RWPE2 (cell line): ENCODE data around the gene MYCBPAP.

Source experiments
- ATAC-seq: fragments of 200-7000 bp; cut with Tn5 transposase; 3 replicates; pipeline ENCODE4 v1.9.1; 2021; ENCODE audit warnings: low read depth
- DNase-seq: peaks from one replicate; pipeline ENCODE4 v3.0.0-alpha.2; 2020; ENCODE audit warnings: low spot score
- H3K27ac ChIP-seq: fragments of 450-650 bp; 2 replicates; pipeline ENCODE4 v1.5.1; 2017; ENCODE audit warnings: mild to moderate bottlenecking; ENCODE audit not compliant: poor library complexity, severe bottlenecking
- H3K27me3 ChIP-seq: fragments of 250-450 bp; sonication (Bioruptor Pico); 2 replicates; pipeline ENCODE4 v1.5.1; 2021; ENCODE audit warnings: mild to moderate bottlenecking, moderate library complexity; ENCODE audit not compliant: insufficient read depth, poor library complexity, severe bottlenecking
- H3K36me3 ChIP-seq: fragments of 250-450 bp; sonication (Bioruptor Pico); 2 replicates; pipeline ENCODE4 v1.5.1; 2020; ENCODE audit warnings: low read depth, mild to moderate bottlenecking, moderate library complexity
- H3K4me1 ChIP-seq: fragments of 250-450 bp; sonication (Bioruptor Pico); 2 replicates; pipeline ENCODE4 v1.5.1; 2021; ENCODE audit warnings: mild to moderate bottlenecking, moderate library complexity; ENCODE audit not compliant: insufficient read depth, poor library complexity, severe bottlenecking
- H3K4me3 ChIP-seq: fragments of 250-450 bp; sonication (Bioruptor Pico); 2 replicates; pipeline ENCODE4 v1.5.1; 2021; ENCODE audit warnings: mild to moderate bottlenecking, moderate library complexity; ENCODE audit not compliant: severe bottlenecking
- H3K9me3 ChIP-seq: fragments of 250-450 bp; sonication (Bioruptor Pico); 2 replicates; pipeline ENCODE4 v1.5.1; 2021; ENCODE audit warnings: mild to moderate bottlenecking, moderate library complexity; ENCODE audit not compliant: severe bottlenecking
- TF ChIP-seq, protein P1 (sequence below): fragments of 450-650 bp; IDR thresholded peaks from one replicate; pipeline ENCODE4 v1.5.1; 2017; ENCODE audit warnings: mild to moderate bottlenecking, moderate library complexity; ENCODE audit not compliant: poor library complexity, severe bottlenecking

MYCBPAP gene

GRCh38 chr17:50542795-50543774 is 34.8 kb downstream of the MYCBPAP start:
- TF ChIP-seq, protein P1, sequence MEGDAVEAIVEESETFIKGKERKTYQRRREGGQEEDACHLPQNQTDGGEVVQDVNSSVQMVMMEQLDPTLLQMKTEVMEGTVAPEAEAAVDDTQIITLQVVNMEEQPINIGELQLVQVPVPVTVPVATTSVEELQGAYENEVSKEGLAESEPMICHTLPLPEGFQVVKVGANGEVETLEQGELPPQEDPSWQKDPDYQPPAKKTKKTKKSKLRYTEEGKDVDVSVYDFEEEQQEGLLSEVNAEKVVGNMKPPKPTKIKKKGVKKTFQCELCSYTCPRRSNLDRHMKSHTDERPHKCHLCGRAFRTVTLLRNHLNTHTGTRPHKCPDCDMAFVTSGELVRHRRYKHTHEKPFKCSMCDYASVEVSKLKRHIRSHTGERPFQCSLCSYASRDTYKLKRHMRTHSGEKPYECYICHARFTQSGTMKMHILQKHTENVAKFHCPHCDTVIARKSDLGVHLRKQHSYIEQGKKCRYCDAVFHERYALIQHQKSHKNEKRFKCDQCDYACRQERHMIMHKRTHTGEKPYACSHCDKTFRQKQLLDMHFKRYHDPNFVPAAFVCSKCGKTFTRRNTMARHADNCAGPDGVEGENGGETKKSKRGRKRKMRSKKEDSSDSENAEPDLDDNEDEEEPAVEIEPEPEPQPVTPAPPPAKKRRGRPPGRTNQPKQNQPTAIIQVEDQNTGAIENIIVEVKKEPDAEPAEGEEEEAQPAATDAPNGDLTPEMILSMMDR = no peak
- ATAC-seq (no peak), DNase-seq (peak; percentile 52)
- no peaks in the 10 kb centered on the region for H3K27me3 ChIP-seq
- H3K4me3 ChIP-seq = no peak overlapping the region
- peak overlapping the region; percentile 61 for H3K27ac ChIP-seq
- peaks cover 25% of the 10 kb centered on the region for H3K4me1 ChIP-seq
- H3K36me3 ChIP-seq = peaks cover 18% of the 10 kb centered on the region
- no peaks in the 10 kb centered on the region for H3K9me3 ChIP-seq

GRCh38 chr17:50544516-50544915 is 36.3 kb downstream of the MYCBPAP start:
- Histone ChIP-seq H3K36me3 (peaks cover 12% of the 10 kb centered on the region), H3K4me3 (no peak overlapping the region), H3K9me3 (no peaks in the 10 kb centered on the region), H3K4me1 (peaks cover 22% of the 10 kb centered on the region), H3K27ac (no peak overlapping the region), H3K27me3 (no peaks in the 10 kb centered on the region)
- ATAC-seq = no peak
- TF ChIP-seq, protein P1 = no peak
- no peak for DNase-seq

DNA sequence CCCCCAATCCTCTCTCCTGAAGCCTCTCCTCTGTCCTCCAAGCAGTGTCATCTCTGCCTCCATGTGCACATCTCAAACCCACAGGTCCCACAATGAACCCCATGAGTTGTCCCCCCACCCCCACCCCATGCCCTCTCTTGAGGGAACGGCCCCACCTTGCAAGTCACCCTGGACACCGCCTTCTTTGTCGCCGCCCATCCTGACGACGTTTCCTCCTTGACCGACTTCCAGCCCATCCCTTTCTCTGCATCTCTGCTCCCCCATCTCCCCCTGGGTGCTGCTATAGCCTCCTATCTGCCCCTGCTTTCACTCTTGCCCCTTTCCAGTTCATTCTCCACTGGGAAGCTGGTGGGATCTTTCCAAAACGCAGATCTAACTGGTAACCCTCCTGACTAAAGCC is 37.1 kb downstream of the MYCBPAP start:
- Histone ChIP-seq H3K9me3 (no peaks in the 10 kb centered on the region), H3K4me3 (no peak overlapping the region), H3K27ac (no peak overlapping the region), H3K27me3 (no peaks in the 10 kb centered on the region), H3K4me1 (peaks cover 16% of the 10 kb centered on the region), H3K36me3 (peaks cover 10% of the 10 kb centered on the region)
- DNase-seq (no peak), ATAC-seq (no peak)
- TF ChIP-seq, protein P1 = no peak

- Histone ChIP-seq H3K4me3 (peak overlapping the region; percentile 49), H3K27ac (peak overlapping the region; percentile 62), H3K9me3 (no peaks in the 10 kb centered on the region), H3K36me3 (peaks cover 14% of the 10 kb centered on the region), H3K27me3 (no peaks in the 10 kb centered on the region), H3K4me1 (peaks cover 11% of the 10 kb centered on the region)
- TF ChIP-seq, protein P1 = no peak
- DNase-seq (no peak), ATAC-seq (no peak)
These were observed 38.4 kb downstream of the MYCBPAP start for GRCh38 chr17:50546701-50547034.
